CD8-positive, alpha-beta memory T cell (primary cell): ENCODE measurements around the gene SEMA4D. TPM values are rescaled to one million over a fixed set of nuclear protein-coding genes. Genes with fewer than 3 reads are reported as not detected.
A peak's percentile ranks its signal among the peaks of the same experiment; 100 is the strongest.
"Not testable (repeated sequence)": the region's sequence is repeated elsewhere in the genome, so short reads cannot be mapped to it uniquely, and the experiment has no call there.

ENCODE experiments used
- CTCF ChIA-PET: fragments of 350-600 bp; sonication (Branson Sonifier 250); formaldehyde crosslinking; loops from one replicate; lab custom pipeline; 2021; ENCODE audit warnings: antibody characterized with exemption; lab: Charles Lee
- POLR2A ChIA-PET: fragments of 350-600 bp; sonication (Branson Sonifier 250); formaldehyde crosslinking; loops from one replicate; lab custom pipeline; 2021; ENCODE audit warnings: antibody characterized with exemption; lab: Charles Lee
- DNase-seq, 5 donors: peaks; one replicate each; pipeline versions ENCODE4 v3.0.0 to v3.0.0-alpha.2; 2020 to 2022; ENCODE audit warnings: mixed read lengths in 1 of 5
- H3K27ac ChIP-seq: one replicate; pipeline ENCODE4 v1.7.0; 2013; ENCODE audit warnings: low read depth, mild to moderate bottlenecking, low read length, moderate library complexity
- H3K27me3 ChIP-seq: 2 replicates; pipeline ENCODE4 v1.7.0; 2013; ENCODE audit warnings: low read length, mild to moderate bottlenecking; ENCODE audit not compliant: insufficient read depth, poor library complexity, severe bottlenecking
- H3K36me3 ChIP-seq: 2 replicates; pipeline ENCODE4 v1.7.0; 2013; ENCODE audit warnings: mild to moderate bottlenecking, low read length, moderate library complexity; ENCODE audit not compliant: insufficient read depth
- H3K4me1 ChIP-seq: 2 replicates; pipeline ENCODE4 v1.7.0; 2013; ENCODE audit warnings: mild to moderate bottlenecking, low read length, moderate library complexity; ENCODE audit not compliant: insufficient read depth
- H3K4me3 ChIP-seq: 2 replicates; pipeline ENCODE4 v1.7.0; 2013; ENCODE audit warnings: mild to moderate bottlenecking, low read length
- H3K9me3 ChIP-seq: 2 replicates; pipeline ENCODE4 v1.7.0; 2013; ENCODE audit warnings: mild to moderate bottlenecking, low read length
- H3K27ac Mint-ChIP-seq, 8 donors: one replicate each; pipeline ENCODE4 v1.8.0; 2020 to 2021; ENCODE audit warnings: mixed read lengths in 8 of 8, mild to moderate bottlenecking in 6 of 8, inconsistent platforms in 3 of 8, moderate library complexity in 3 of 8
- H3K27me3 Mint-ChIP-seq, 2 donors: one replicate each; pipeline ENCODE4 v1.8.0; 2020 to 2021; ENCODE audit warnings: mixed read lengths in 2 of 2, mild to moderate bottlenecking in 1 of 2, moderate library complexity in 1 of 2
- H3K36me3 Mint-ChIP-seq, 3 donors: one replicate each; pipeline ENCODE4 v1.8.0; 2020 to 2021; ENCODE audit warnings: mixed read lengths in 3 of 3, inconsistent platforms in 1 of 3, mild to moderate bottlenecking in 1 of 3
- H3K4me1 Mint-ChIP-seq, 3 donors: one replicate each; pipeline ENCODE4 v1.8.0; 2020 to 2021; ENCODE audit warnings: mixed read lengths in 3 of 3, inconsistent platforms in 1 of 3, mild to moderate bottlenecking in 1 of 3
- H3K4me3 Mint-ChIP-seq, 7 donors: one replicate each; pipeline ENCODE4 v1.8.0; 2020 to 2021; ENCODE audit warnings: mixed read lengths in 7 of 7, mild to moderate bottlenecking in 6 of 7, moderate library complexity in 4 of 7, inconsistent platforms in 2 of 7
- H3K9me3 Mint-ChIP-seq, 5 donors: one replicate each; pipeline ENCODE4 v1.8.0; 2020 to 2022; ENCODE audit warnings: mixed read lengths in 5 of 5, mild to moderate bottlenecking in 3 of 5, moderate library complexity in 2 of 5, inconsistent platforms in 1 of 5
- polyA plus RNA-seq: library from polyadenylated mRNA; unstranded; fragments of 300-500 nt; fragmentation: Illumina TruSeq; gene quantifications from one replicate; pipeline ENCODE4 v1.2.3, GENCODE V29; 2021
- total RNA-seq, 2 experiments: library from RNA; stranded (reverse); gene quantifications; one replicate each; pipeline ENCODE4 v1.2.3, GENCODE V29; 2021

The SEMA4D gene
- total and polyA plus RNA-seq, 3 experiments from 2014 or later = 227 to 243 (median 238) TPM

DNA sequence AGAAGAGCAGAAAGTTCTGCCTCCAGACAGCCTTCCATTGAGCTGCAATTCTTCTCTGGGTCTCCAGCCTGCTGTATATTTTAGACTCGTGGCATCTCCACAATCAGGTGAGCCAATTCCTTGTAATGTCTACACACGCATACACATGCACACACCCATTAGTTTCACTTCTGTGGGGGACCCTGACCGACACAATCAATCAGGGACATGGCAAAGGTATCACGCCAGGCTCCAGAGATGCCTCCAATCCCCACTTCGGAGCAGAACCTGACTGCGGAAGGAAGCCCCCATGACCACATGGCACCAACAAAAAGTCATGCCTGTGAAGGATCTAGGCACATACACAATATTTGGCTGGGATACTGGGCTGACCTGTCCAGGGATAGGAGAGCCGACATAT, 21.4 kb downstream of the SEMA4D start:
- H3K27ac Mint-ChIP-seq = peak overlapping the region; percentile 90 to 99 (median 96)
- DNase-seq = peak in 1 of 5 donors; percentile 46
- peaks cover 5% of the 10 kb centered on the region for H3K9me3 ChIP-seq
- CTCF ChIA-PET = interaction anchor here (0.6 to 6.6 kb wide), 4 partner anchors 13 to 72 kb away, joined by 3 to 29 read pairs (median 8); no protein-coding TSS in a partner anchor
- no peaks in the 10 kb centered on the region for H3K27me3 ChIP-seq
- peak overlapping the region; percentile 85 to 98 (median 95) for H3K4me3 Mint-ChIP-seq
- no peaks in the 10 kb centered on the region for H3K27me3 Mint-ChIP-seq
- peaks cover 86 to 94% (median 89%) of the 10 kb centered on the region in 3 donors for H3K4me1 Mint-ChIP-seq
- peak overlapping the region; percentile 7 for H3K27ac ChIP-seq
- peak overlapping the region; percentile 62 for H3K4me3 ChIP-seq
- peaks cover 85% of the 10 kb centered on the region for H3K4me1 ChIP-seq
- POLR2A ChIA-PET = no interaction called here
- peaks cover 17% of the 10 kb centered on the region for H3K36me3 ChIP-seq
- H3K9me3 Mint-ChIP-seq = peaks cover 0 to 3% (median 0%) of the 10 kb centered on the region in 5 donors
- H3K36me3 Mint-ChIP-seq = peaks cover 18 to 83% (median 34%) of the 10 kb centered on the region in 3 donors

- peak in 1 of 5 donors; percentile 7 for DNase-seq
- peaks cover 17% of the 10 kb centered on the region for H3K36me3 ChIP-seq
- no peaks in the 10 kb centered on the region for H3K27me3 Mint-ChIP-seq
- ChIA-PET CTCF (interaction anchor here (1.4 to 6.6 kb wide), 3 partner anchors 13 to 73 kb away, joined by 7 to 29 read pairs (median 8); no protein-coding TSS in a partner anchor), POLR2A (no interaction called here)
- peak overlapping the region; percentile 90 to 99 (median 96) for H3K27ac Mint-ChIP-seq
- H3K4me3 Mint-ChIP-seq = peak overlapping the region; percentile 85 to 98 (median 95)
- H3K9me3 Mint-ChIP-seq = peaks cover 0 to 3% (median 0%) of the 10 kb centered on the region in 5 donors
- H3K27ac ChIP-seq = peak overlapping the region; percentile 7
- peaks cover 86 to 94% (median 89%) of the 10 kb centered on the region in 3 donors for H3K4me1 Mint-ChIP-seq
- H3K36me3 Mint-ChIP-seq = peaks cover 18 to 82% (median 34%) of the 10 kb centered on the region in 3 donors
- H3K4me1 ChIP-seq = peaks cover 85% of the 10 kb centered on the region
- H3K27me3 ChIP-seq = no peaks in the 10 kb centered on the region
- H3K4me3 ChIP-seq = peak overlapping the region; percentile 62
- H3K9me3 ChIP-seq = peaks cover 5% of the 10 kb centered on the region
Observed at GRCh38 chr9:89475891-89476440, 21.9 kb downstream of the SEMA4D start.

DNA sequence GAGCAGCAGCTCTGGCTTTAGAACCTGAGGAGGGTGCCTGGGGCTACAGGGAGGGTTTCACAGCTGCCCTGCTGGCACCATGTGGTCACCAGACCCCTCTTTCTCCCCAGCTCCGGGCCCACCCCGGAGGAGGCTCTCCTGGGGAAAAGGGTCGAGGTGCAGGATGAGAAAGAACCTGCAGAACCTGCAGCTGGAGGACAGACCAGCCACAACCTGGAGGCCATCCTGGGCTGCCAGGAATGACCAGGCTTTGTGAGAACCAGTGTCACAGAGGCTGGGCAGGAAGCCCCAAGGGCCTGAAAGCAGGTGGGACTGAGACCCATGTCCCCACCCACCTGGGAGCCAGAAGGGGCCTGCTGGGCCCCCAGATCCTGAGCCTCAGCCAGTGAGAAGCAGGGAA, 23.0 kb downstream of the SEMA4D start:
- peaks cover 0 to 3% (median 0%) of the 10 kb centered on the region in 5 donors for H3K9me3 Mint-ChIP-seq
- peak in 1 of 5 donors; percentile 17 for DNase-seq
- Histone ChIP-seq H3K4me1 (peaks cover 91% of the 10 kb centered on the region), H3K4me3 (peak overlapping the region; percentile 62), H3K27ac (no peak overlapping the region), H3K36me3 (peaks cover 17% of the 10 kb centered on the region), H3K27me3 (no peaks in the 10 kb centered on the region), H3K9me3 (peaks cover 5% of the 10 kb centered on the region)
- peak overlapping the region in 6 of 7 donors; percentile 41 to 87 (median 76) for H3K4me3 Mint-ChIP-seq
- no peaks in the 10 kb centered on the region for H3K27me3 Mint-ChIP-seq
- peaks cover 93 to 97% (median 94%) of the 10 kb centered on the region in 3 donors for H3K4me1 Mint-ChIP-seq
- POLR2A ChIA-PET = interaction anchor here (0.7 to 1.5 kb wide), 2 partner anchors 15 to 45 kb away, joined by 3 to 5 read pairs; no protein-coding TSS in a partner anchor
- peaks cover 18 to 90% (median 32%) of the 10 kb centered on the region in 3 donors for H3K36me3 Mint-ChIP-seq
- H3K27ac Mint-ChIP-seq = peak overlapping the region in 7 of 8 donors; percentile 87 to 96 (median 92)
- CTCF ChIA-PET = interaction anchor here (0.7 to 6.6 kb wide), 5 partner anchors 12 to 74 kb away, joined by 3 to 29 read pairs (median 3); no protein-coding TSS in a partner anchor

DNA sequence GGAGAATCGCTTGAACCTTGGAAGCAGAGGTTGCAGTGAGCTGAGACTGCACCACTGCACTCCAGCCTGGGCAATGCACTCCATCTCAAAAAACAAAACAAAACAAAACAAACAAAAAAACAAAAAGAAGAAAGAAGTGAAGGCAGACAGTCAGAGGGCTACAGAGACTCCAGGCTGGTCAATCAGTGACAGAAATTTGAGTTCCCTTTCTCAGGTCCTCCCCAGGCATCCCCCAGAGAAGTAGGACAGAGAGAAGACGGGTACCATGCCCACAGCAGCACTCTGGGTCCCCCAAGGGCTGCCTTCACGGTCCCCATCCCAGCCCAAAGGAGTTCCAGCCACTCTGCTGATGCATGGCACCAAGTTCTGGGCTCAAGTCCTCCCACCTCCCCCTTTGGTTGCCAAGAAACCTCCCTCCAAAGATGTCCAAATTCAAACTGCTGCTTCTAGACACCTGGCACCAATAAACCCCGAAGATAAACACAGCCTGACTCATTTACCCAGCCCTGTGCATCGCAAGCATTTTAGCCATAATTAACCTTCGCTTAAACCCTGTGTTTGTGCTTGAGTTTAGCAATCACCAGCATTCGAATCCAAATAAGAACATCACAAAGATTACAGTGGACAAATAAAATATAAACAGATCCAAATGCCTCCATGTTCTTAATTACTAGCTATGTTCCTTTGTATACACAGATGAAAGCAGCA, 24.0 kb downstream of the SEMA4D start:
- no peak overlapping the region for H3K4me3 ChIP-seq
- H3K4me3 Mint-ChIP-seq = peak overlapping the region; percentile 40 to 78 (median 56)
- no peaks in the 10 kb centered on the region for H3K27me3 Mint-ChIP-seq
- peaks cover 93 to 97% (median 94%) of the 10 kb centered on the region in 3 donors for H3K4me1 Mint-ChIP-seq
- H3K36me3 Mint-ChIP-seq = peaks cover 9 to 88% (median 32%) of the 10 kb centered on the region in 3 donors
- POLR2A ChIA-PET = interaction anchor here (0.7 to 1.5 kb wide), 5 partner anchors 13 to 72 kb away, joined by 3 to 5 read pairs (median 3); no protein-coding TSS in a partner anchor
- DNase-seq = peak in 1 of 5 donors; percentile 35
- H3K27me3 ChIP-seq = no peaks in the 10 kb centered on the region
- peaks cover 2% of the 10 kb centered on the region for H3K9me3 ChIP-seq
- H3K4me1 ChIP-seq = peaks cover 95% of the 10 kb centered on the region
- peak overlapping the region; percentile 64 to 96 (median 90) for H3K27ac Mint-ChIP-seq
- H3K36me3 ChIP-seq = peaks cover 12% of the 10 kb centered on the region
- H3K27ac ChIP-seq = no peak overlapping the region
- CTCF ChIA-PET = interaction anchor here (0.7 to 6.6 kb wide), 5 partner anchors 10 to 75 kb away, joined by 3 to 29 read pairs (median 3); no protein-coding TSS in a partner anchor
- H3K9me3 Mint-ChIP-seq = no peaks in the 10 kb centered on the region

DNA sequence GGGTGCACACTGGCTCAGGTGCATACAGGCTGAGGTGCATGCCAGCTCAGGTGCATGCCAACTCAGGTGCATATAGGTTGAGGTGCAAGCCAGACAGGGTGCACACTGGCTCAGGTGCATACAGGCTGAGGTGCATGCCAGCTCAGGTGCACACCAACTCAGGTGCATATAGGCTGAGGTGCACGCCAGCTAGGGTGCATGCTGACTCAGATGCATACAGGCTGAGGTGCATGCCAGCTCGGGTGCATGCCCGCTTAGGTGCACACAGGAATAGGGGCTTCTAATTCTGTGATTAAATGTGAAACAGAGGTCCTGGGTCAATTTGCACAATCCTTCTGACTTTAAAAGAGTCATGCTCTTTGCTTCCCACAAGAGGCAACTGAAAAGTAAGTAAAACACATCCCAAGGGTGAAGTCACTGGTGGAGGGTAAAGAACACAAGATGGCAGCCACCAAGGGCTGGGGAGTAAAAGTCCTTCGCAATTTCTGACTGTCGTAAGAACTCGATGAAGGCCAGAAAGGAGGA, 26.1 kb downstream of the SEMA4D start:
- Mint-ChIP-seq H3K27ac (peak overlapping the region; percentile 11 to 94 (median 85)), H3K4me1 (peaks cover 93 to 97% (median 94%) of the 10 kb centered on the region in 3 donors), H3K4me3 (peak overlapping the region; percentile 6 to 69 (median 59)), H3K36me3 (peaks cover 7 to 82% (median 21%) of the 10 kb centered on the region in 3 donors)
- peak overlapping the region; percentile 6 for H3K4me3 ChIP-seq
- ChIA-PET CTCF (interaction anchor here (1.1 to 3.3 kb wide), 5 partner anchors 9 to 76 kb away, joined by 3 to 16 read pairs (median 3); no protein-coding TSS in a partner anchor), POLR2A (interaction anchor here (0.7 to 2.5 kb wide), 5 partner anchors 10 to 77 kb away, joined by 3 to 15 read pairs (median 4); no protein-coding TSS in a partner anchor)
- DNase-seq = peak in 1 of 5 donors; percentile 39
- not testable (repeated sequence) for H3K36me3 ChIP-seq, H3K27me3 Mint-ChIP-seq, H3K27me3 ChIP-seq, H3K9me3 ChIP-seq, H3K27ac ChIP-seq, H3K9me3 Mint-ChIP-seq
- H3K4me1 ChIP-seq = peaks cover 95% of the 10 kb centered on the region

DNA sequence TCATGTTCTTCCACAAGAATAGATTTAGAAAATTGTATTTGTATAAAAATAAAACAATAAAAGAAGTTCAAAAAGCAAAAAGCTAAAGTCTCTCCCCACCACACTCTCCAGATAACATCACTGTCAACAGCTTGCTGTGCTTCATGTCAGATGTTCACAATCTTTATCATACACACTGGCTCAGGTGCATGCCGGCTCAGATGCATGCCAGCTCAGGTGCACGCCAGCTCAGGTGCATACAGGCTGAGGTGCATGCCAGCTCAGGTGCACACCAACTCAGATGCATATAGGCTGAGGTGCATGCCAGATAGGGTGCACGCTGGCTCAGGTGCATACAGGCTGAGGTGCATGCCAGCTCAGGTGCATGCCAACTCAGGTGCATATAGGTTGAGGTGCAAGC, 26.5 kb downstream of the SEMA4D start:
- ChIA-PET CTCF (interaction anchor here (1.0 to 3.3 kb wide), 6 partner anchors 9 to 77 kb away, joined by 3 to 16 read pairs (median 3); no protein-coding TSS in a partner anchor), POLR2A (interaction anchor here (0.7 to 2.5 kb wide), 4 partner anchors 10 to 77 kb away, joined by 3 to 15 read pairs (median 5); no protein-coding TSS in a partner anchor)
- peaks cover 9% of the 10 kb centered on the region for H3K36me3 ChIP-seq
- H3K4me1 Mint-ChIP-seq = peaks cover 93 to 97% (median 94%) of the 10 kb centered on the region in 3 donors
- no peak overlapping the region for H3K27ac ChIP-seq
- H3K27ac Mint-ChIP-seq = peak overlapping the region in 7 of 8 donors; percentile 70 to 95 (median 76)
- no peaks in the 10 kb centered on the region for H3K27me3 ChIP-seq
- H3K9me3 Mint-ChIP-seq = no peaks in the 10 kb centered on the region
- H3K36me3 Mint-ChIP-seq = peaks cover 7 to 82% (median 18%) of the 10 kb centered on the region in 3 donors
- DNase-seq = peak in 1 of 5 donors; percentile 43
- H3K9me3 ChIP-seq = no peaks in the 10 kb centered on the region
- H3K4me1 ChIP-seq = peaks cover 95% of the 10 kb centered on the region
- peak overlapping the region in 6 of 7 donors; percentile 64 to 86 (median 77) for H3K4me3 Mint-ChIP-seq
- H3K4me3 ChIP-seq = peak overlapping the region; percentile 6
- H3K27me3 Mint-ChIP-seq = peaks cover 0 to 2% of the 10 kb centered on the region in 2 donors

DNA sequence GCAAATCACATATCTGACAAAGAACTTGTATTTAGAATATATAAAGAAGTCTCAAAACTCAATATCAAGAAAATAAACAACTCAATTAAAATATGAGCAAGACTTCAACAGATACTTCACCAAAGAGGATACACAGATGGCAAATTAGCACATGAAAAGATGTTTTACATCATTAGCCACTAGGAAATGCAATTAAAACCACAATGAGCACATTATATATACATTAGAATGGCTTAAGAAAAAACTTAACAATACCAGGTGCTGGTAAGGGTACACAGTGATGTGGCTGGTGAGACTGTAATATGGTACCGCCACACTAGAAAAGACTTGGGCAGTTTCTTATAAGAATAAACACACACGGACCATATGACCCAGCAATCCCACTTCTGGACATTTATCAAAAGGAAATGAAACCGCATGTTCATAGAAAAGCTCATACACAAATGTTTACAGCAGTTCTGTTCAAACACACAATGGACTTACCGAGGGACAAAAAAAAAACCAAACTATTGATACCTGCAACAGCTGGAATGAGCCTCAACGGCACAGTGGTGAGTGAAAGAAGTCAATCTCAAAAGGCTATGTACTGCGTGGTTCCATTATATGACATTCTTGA, 27.6 kb downstream of the SEMA4D start:
- H3K4me3 Mint-ChIP-seq = peak overlapping the region; percentile 64 to 90 (median 76)
- H3K27me3 ChIP-seq = no peaks in the 10 kb centered on the region
- POLR2A ChIA-PET = interaction anchor here (0.8 to 2.5 kb wide), 6 partner anchors 9 to 26 kb away, joined by 3 to 15 read pairs (median 5); no protein-coding TSS in a partner anchor
- peaks cover 0 to 2% of the 10 kb centered on the region in 2 donors for H3K27me3 Mint-ChIP-seq
- H3K36me3 ChIP-seq = no peaks in the 10 kb centered on the region
- no peaks in the 10 kb centered on the region for H3K9me3 ChIP-seq
- DNase-seq = peak in 1 of 5 donors; percentile 35
- no peaks in the 10 kb centered on the region for H3K9me3 Mint-ChIP-seq
- H3K27ac Mint-ChIP-seq = peak overlapping the region; percentile 76 to 96 (median 94)
- CTCF ChIA-PET = interaction anchor here (0.8 to 3.3 kb wide), 7 partner anchors 9 to 78 kb away, joined by 3 to 16 read pairs (median 3); no protein-coding TSS in a partner anchor
- peak overlapping the region; percentile 18 for H3K4me3 ChIP-seq
- H3K4me1 Mint-ChIP-seq = peaks cover 93 to 97% (median 94%) of the 10 kb centered on the region in 3 donors
- H3K36me3 Mint-ChIP-seq = peaks cover 7 to 82% (median 20%) of the 10 kb centered on the region in 3 donors
- peaks cover 95% of the 10 kb centered on the region for H3K4me1 ChIP-seq
- H3K27ac ChIP-seq = no peak overlapping the region
